GM20431 (cell line): Measurements from ENCODE around the gene FAM163A.
"Not testable (repeated sequence)": the region's sequence is repeated elsewhere in the genome, so short reads cannot be mapped to it uniquely, and the experiment has no call there.

Source experiments
- in situ Hi-C: fragments of 300-500 bp; cut with MseI, MboI; formaldehyde crosslinking; loops from one replicate; pipeline ENCODE4 v1.15.0; 2020; ENCODE audit warnings: low sequenced_read_pairs; ENCODE audit not compliant: unreplicated experiment

FAM163A gene

GRCh38 chr1:179742717-179743678, at the start of gene FAM163A:
Gene FAM163A, plus strand, starts transcription at chr1:179743291. Its CDS starts 69,807 bp downstream, at chr1:179813098.
- in situ Hi-C loops: no loop called here

DNA sequence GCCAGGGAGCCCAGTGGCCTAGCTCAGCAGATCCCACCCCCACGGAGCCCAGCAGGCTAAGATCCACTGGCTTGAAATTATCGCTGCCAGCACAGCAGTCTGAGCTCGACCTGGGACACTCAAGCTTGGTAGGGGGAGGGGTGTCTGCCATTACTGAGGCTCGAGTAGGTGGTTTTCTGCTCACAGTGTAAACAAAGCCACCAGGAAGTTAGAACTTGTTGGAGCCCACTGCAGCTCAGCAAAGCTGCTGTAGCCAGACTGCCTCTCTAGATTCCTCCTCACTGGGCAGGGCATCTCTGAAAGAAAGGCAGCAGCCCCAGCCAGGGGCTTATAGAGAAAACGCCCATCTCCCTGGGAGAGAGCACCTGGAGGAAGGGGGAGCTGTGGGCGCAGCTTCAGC, 48.6 kb upstream of the FAM163A start:
- in situ Hi-C loops: not testable (repeated sequence)

GRCh38 chr1:179702946-179703539, 40.0 kb upstream of the FAM163A start:
- in situ Hi-C loops: loop anchor here (25.0 kb wide), 1 partner anchor 484 kb away; no protein-coding TSS in a partner anchor

DNA sequence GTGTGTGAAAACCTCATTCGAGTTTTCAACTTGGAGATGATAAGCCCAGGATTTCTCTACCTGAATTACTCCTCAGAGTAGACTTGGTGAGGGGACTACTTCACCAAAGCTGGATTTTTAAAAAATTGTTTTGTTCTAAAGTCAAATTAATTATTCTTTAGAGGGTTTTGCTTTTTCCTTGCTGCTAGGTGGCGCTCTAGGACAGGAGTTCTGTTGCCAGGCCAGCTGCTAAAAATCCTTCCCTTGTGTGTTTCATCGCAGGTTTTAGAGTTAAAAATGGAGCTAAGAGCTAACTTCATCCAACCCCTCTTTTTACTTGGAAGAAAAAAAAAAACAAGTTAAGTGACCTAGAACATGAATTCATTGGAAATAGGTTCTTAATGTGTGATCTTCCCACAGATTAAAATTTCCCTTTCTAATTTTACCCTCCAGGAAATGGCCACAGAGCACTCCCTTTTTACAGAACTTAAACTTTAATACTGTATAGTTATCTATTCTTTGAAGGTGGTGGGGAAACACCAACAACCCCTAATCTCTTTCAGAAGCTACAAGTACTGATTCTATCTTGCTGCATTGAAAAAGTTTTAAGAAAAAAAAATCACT, 36.7 kb upstream of the FAM163A start:
- in situ Hi-C loops: loop anchor here (5.0 to 25.0 kb wide), 2 partner anchors 106 to 481 kb away; no protein-coding TSS in a partner anchor

- in situ Hi-C loops: loop anchor here (5.0 to 25.0 kb wide), 2 partner anchors 105 to 480 kb away; no protein-coding TSS in a partner anchor
These were observed 35.7 kb upstream of the FAM163A start for GRCh38 chr1:179707406-179707805.

- in situ Hi-C loops: loop anchor here (5.0 to 25.0 kb wide), 2 partner anchors 104 to 479 kb away; no protein-coding TSS in a partner anchor
These were observed 34.5 kb upstream of the FAM163A start for GRCh38 chr1:179708434-179709195.

GRCh38 chr1:179709841-179710329, 33.2 kb upstream of the FAM163A start:
- in situ Hi-C loops: loop anchor here (5.0 to 25.0 kb wide), 2 partner anchors 102 to 477 kb away; no protein-coding TSS in a partner anchor

DNA sequence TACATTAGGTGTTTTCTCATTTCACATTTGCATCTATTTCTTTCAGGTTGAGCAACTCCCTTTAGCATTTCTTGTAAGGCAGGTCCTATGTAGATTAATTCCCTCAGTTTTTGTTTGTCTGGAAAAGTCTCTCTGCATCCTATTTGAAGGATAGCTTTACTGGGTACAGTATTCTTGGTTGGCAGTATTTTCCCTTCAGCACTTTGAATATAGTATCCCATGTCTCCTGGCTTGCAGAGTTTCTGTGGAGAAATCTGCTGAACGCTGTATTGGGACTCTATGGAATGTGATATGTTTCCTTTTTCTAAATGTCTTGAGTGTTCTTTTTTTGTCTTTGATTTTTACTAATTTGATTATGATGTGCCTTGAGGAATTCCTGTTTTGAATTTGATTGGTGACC, 28.9 kb upstream of the FAM163A start:
- in situ Hi-C loops: loop anchor here (25.0 kb wide), 1 partner anchor 473 kb away; no protein-coding TSS in a partner anchor

GRCh38 chr1:179714623-179715022, 28.5 kb upstream of the FAM163A start:
- in situ Hi-C loops: loop anchor here (25.0 kb wide), 1 partner anchor 473 kb away; no protein-coding TSS in a partner anchor

GRCh38 chr1:179719272-179719671, 23.8 kb upstream of the FAM163A start:
- in situ Hi-C loops: loop anchor here (25.0 kb wide), 1 partner anchor 468 kb away; no protein-coding TSS in a partner anchor

- in situ Hi-C loops: no loop called here
These were observed 14.8 kb upstream of the FAM163A start for GRCh38 chr1:179728271-179728670.

DNA sequence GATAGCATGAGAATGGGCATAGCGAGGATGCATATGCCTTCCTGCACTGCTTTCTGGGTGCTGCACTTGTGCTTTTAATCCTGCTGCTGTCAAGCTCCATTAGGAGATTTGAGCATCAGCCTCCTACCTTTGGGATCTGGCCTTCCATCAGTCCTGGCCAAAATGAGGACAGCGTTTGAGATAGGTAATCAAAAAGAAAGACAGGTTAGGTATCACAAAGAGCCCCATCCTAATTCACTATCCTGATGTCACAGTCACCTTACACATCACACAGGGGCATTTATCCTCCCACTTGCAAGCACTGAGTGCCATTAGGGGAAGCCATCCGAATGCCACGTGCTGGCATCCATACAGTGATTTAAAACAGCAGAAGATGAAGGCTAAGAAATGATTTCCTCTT, 13.2 kb upstream of the FAM163A start:
- in situ Hi-C loops: no loop called here

DNA sequence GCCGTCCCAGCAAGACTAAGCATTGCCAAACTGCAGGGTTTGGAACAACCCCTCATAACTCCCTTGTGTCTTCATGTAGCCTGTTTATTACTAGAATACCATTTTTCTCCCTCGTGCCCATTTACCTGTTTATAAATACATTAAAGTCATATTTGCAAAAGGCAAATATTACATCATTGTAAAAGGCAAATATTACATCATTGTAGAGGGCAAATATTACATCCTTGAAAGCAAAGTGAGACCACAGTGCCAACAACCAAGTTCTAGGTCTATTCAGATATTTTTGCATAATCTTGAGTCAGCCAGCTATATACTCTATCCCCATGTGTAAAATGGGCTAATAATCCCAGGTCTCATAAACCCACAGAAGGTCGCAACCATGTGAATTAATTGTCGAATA, 11.4 kb upstream of the FAM163A start:
- in situ Hi-C loops: no loop called here

GRCh38 chr1:179742291-179742690, 800 bp upstream of the FAM163A start:
- in situ Hi-C loops: no loop called here

DNA sequence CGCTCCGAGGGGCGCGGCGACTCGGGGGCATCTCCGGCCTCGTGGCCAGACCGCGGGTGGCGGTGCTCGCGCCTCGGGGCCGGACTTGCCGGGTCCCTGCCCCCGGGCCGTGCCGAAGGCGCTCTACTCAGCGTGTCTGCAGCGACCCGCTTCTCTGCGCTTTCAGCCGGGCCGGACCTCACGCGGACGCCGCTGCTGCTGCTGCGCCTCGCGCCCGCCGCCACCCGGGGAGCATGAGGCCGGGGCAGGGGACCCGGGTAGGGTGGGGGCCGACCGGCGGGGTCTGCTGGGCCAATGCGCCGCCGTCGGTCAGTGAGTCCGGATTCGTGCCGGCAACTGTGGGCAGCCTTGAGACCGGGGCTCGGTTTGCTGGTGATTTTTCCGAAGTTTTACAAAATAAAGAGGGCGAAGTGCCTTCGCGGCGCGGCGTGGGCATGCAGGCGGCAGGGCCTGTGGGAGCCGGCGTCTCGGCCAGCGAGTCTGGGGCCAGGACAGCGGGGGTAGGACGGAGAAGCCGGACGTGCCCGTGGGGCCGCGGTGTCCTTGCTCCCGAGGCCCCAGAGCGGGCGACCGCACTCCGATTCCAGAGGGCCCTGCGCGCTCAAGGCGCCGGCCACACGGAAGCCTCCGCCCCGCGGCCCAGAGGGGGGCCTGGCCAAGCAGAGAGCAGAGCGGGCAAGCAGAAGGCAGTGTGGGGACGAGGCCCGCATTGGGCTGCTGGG, 749 bp downstream of the FAM163A start:
- in situ Hi-C loops: no loop called here

DNA sequence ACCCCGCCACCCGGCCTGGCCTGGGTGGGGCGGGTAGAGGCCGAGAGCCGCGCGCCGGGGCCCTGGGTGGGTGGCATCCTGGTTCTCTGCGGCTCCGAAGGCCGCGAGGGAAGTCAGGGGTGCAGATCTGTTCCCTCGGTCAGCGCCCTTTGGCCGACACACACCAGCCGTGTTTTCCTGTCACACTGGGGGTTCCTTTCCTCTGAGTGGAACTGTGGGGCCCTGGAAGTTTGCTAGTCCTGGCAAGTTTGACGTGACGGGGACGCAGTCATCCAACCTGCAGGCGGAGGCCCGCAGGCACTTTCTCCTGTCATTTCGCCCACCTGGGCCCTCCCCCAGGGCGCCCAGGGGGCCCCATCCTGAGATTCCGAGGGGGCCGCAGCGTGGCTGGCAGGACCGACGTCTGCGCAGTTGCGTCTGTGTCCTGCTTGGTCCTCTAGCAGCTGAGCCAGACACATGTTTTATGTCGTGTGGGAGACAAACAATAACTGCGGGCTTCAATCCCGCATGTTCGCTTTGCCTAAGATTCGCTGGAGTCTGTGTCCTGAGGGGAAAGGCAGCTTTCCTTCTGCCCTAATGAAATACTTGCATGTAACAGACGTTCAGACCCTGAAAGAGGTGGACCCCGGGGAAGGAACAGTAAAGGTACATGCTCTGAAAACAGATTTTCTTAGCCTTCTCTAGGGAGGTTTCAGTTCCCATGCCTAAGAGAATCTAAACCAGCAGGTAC, 1.5 kb downstream of the FAM163A start:
- in situ Hi-C loops: no loop called here

DNA sequence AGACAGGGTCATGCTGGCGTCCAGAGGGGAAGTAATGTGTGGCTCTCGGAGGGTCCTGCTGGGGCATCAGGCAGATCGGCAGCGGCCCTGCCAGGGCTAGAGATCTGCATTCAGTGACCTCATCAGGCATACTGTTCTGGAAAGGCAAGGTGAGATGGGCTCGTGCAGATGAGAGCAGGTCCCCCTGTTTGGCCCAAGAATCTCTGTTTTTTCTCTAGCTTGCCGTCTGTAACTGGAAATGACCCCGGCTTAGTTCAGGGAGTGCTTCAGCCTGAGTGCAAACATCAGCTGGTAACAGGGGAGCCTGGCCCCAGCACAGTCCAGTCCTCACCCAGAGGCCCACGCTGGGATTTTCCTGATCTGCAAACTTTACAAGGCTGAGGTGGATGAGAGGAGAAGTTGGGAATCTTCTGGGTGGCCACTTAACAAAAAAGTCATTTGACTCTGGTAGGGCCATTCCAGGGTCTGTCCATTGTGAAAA, 2.1 kb downstream of the FAM163A start:
- in situ Hi-C loops: no loop called here

DNA sequence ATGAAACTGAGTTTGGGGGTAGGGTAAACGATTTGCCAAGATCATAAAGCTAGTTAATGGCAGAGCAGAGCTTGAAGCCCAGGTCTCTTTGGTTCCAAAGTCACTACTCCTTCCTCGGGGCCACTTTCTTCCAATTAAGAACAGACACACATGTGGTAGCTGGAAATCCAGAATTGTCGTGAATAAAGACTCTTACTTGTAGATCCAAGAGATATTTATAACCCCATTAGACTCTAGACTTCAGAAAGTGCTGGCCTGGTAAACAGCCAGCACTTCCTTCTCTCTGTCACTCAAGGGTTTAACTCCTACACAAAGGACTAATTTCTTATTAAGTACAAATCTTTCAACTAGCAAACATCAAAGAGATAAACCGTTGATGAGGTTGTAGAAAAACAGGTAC, 2.7 kb downstream of the FAM163A start:
- in situ Hi-C loops: no loop called here
